NCI-H2029 treated with DMSO at 0.1 percent for 48 hours (cell line): ENCODE measurements around the gene DYRK1A.

Experiments
- DNase-seq: peaks from one replicate; lab custom pipeline; 2025; lab: John Stamatoyannopoulos, UW

Gene DYRK1A

DNA sequence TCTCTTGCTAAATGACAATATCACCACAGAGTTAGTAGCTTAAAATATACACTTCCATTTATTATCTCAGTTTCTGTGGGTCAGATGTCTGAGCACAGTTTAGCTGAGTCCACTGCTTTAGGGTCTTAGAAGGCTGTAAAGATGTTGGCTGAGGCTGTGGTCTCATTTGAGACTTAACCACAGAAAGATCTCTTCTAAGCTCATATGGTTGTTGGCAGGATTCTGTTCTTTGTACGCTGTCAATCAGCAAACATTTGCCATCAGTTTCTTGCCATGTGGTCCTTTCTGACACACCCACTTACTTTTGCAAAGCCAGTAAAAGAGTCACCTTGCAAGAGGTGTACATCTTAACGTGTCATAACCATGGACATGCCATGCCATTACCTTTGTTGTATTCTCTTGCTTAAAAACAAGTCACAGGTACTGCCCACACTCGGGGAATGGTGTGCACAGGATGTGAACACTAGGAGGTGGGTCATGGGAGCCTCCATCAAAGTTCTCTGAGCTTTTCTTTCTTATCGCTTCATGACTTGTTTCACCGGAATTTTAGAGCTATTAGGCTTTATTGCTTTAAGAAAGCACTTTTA, 18.7 kb downstream of the DYRK1A start:
- DNase-seq: no peak

DNA sequence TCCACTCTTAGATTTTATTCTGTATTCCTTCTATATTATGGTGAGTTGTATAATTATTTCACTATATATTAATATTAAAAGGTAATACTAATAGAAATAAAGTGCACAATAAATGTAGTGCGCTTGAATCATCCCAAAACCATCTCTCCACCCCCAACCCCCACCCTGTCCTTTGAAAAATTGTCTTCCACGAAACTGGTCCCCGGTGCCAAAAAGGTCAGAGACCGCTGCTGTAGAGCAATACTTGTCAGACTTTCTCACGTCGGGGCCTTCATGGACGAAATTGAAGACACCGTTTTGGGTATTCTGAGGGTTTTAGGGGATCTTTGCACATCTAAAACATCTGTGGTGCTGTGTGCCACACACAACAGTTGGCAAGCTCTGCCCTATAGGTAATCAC, 19.6 kb downstream of the DYRK1A start:
- no peak for DNase-seq

DNA sequence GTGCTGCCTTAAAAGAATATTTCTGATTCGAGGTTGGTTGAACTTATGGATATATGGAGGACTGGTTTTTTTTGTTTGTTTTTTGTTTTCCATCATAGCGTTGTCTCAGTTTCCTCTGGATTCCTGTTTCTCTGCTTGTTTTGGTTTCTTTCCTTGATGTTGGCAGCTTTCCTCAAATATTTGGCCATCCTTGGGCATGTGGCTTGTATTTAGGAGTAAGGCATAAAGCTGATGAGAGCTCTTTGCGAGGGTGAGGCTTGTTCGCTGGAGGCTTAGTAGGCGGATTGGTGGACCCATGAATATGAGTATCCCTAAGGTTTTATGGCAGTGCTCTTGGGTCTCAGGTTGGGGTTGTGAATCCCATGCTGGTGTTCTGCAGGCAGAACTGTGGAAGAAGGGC, 22.9 kb downstream of the DYRK1A start:
- DNase-seq: no peak

DNA sequence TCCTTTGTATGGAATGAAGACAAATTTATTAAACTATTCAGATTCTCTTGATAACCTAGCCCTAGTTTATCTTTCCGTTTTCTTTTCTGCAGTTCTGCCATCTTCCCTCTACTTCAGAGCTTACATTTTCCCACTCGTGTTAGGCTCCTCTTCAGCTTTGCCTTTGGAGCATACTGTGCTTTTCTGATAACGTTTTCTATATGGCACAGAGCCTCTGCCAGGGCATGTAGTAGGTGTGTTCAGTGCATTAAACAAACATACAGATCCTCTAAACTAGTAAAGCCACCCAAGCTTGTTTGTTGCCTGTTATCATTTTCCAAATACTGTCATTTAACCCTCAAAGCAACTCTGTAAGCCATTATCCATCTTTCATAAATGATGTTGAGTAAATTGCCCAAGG, 25.1 kb downstream of the DYRK1A start:
- DNase-seq: no peak

DNA sequence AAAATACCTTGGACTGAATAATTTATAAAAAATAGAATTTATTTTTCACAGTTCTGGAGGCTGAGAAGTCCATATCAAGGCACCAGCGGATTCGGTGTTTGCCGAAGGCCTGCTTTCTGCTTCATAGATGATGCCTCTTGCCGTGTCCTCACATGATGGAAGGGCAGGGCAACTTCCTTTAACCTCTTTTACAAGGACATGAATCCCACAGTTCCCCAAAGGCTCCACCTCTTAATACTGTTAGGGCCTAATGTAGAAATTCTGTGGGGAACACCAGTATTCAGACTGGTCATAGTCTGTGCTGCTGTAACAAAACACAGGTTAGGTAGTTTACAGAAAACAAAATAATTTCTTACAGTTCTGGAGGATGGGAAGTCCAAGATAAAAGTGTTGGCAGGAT, 25.9 kb downstream of the DYRK1A start:
- no peak for DNase-seq

GRCh38 chr21:37393030-37393429, 26.5 kb downstream of the DYRK1A start:
- DNase-seq: no peak

DNA sequence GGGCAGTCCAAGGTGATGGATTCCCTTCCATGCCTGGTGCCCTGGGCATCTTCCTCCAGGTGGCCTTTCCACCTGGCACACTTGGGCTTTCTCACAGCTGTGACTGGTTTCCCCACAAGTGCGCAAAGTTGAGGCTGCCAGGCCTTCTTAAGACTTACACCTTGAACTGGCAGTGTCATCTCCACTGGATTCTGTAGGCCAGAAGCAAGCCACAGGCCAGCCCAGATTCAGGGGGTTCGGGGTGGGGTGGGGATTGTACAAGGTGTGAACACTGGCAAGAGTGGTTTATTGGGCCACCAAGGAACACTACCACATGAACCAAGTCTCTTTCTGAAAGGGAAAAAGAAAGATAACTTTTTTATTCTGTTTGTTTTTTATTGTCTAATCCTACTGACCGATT, 27.2 kb downstream of the DYRK1A start:
- no peak for DNase-seq

GRCh38 chr21:37395961-37396360, 29.4 kb downstream of the DYRK1A start:
- DNase-seq: no peak

DNA sequence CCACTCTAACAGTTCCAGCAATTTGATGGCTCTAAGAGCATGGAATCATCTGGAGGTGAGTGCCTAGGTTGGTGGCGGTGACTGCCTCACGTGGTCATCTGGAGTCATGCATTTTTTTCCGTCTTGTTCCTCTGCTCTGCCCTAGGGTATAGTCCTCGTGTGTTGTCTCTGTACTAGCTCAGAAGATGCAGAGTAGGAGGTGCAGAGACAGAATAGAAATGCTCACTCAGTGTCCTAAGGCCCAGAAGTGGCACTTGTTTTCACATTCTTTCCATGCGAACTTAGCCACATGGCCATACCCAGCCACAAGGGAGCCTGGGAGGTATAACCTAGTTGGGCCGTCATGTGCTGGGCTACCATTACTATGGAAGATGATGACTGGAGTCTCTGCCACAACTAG, 30.3 kb downstream of the DYRK1A start:
- no peak for DNase-seq

GRCh38 chr21:37398697-37399096, 32.1 kb downstream of the DYRK1A start:
- no peak for DNase-seq

- no peak for DNase-seq
These were observed 35.8 kb downstream of the DYRK1A start for GRCh38 chr21:37402251-37402867.

- no peak for DNase-seq
These were observed 39.1 kb downstream of the DYRK1A start for GRCh38 chr21:37405629-37406028.

DNA sequence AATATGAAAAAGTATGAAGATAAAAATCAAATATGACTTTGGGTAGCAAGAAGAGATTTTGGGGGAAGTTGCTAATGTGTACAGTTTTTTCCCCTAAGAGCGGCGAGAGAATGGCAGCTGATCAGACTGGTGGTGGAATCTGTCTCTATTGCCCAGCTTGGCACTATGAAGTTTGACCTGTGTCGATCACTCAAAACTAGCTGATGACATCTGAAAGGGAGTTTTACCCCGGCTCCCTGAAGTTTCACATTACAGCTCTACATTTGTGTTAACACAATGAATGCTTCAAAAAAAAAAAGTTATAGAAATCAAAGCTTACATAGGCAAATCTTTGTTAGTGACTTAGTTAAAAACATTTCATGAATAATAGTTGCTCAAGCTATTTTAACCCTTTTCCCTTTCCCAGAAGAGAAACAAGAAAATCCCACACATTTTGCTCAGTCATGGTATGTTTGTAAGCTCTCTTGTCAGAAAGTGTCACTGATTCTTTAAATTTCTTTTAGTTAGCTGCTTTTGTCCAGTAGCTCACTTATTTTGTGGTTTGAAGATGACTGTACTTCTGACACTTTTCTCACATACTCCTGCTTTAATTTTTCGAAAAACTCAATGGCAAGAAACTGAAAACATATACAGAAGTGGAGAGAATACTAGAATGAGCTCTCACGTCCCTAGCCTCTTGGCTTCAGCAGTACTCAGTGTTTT, 41.3 kb downstream of the DYRK1A start:
- no peak for DNase-seq

DNA sequence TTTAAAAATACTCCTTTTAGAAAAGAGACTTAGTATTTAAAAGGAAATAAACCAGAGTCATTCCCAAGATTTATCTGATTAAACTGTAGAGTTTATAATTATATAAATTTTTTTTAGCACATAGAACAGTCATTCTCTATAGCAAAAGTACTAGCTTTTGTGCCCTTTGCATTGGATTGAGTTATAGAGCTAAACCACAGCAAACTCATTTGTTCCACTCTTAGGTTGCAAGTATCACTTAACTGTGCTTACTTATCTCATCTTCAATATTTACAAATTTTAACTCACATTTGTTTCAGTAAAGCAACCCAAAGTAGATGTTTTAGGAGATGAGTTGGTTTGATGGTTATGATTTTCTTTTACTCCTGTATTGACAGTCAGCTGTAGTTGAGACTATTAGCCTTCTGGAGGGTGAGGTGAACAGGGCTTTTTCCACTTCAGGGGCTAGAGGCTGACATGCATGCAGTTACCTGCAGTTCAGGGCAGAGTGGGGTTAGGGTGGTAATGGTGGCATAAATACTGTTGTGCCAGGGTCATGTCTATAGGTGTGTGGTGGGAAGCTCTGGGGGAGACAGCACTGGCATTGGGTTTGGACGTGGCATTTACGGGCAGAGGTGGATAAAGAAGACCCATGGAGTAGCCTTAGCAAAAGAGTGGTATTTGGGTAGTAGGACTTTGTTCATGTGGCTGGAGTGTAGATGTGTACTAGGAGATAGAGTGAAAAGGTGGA, 42.1 kb downstream of the DYRK1A start:
- no peak for DNase-seq

- DNase-seq: no peak
These were observed 44.1 kb downstream of the DYRK1A start for GRCh38 chr21:37410639-37411038.

DNA sequence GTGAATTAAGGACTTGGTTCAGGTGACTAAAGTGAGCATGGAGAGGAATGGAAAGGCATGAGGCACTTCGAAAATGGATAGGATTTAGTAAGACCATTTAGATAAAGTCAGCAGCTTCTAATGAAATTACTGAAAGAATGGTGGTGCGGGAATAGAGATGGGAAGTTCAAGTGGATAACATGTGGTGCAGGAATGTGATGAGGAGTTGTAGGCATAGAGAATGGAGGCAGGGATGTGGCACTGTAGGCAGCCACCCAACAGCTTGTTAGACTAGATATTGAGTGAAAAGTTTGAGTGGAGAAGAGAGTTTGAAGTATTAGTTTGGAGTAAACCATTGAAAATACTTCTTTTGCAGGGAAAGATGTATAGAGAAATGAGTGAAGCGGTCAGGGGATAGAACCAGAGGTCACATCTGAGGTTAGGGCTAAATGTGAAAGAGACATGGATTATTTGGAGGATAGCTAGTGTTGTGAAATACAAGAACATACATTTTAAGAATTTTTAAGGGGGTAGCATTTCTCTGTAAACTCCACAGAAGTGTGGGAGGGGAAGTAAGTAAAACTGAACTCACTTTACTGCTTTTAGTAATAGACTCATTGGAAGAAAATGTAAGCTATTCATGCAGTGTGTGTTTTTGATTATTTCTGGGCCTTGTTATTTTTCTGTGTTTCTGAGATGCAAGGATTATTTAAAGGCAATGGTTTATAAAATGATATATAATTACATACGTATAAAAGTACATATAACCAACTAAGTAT, 46.2 kb downstream of the DYRK1A start:
- no peak for DNase-seq

DNA sequence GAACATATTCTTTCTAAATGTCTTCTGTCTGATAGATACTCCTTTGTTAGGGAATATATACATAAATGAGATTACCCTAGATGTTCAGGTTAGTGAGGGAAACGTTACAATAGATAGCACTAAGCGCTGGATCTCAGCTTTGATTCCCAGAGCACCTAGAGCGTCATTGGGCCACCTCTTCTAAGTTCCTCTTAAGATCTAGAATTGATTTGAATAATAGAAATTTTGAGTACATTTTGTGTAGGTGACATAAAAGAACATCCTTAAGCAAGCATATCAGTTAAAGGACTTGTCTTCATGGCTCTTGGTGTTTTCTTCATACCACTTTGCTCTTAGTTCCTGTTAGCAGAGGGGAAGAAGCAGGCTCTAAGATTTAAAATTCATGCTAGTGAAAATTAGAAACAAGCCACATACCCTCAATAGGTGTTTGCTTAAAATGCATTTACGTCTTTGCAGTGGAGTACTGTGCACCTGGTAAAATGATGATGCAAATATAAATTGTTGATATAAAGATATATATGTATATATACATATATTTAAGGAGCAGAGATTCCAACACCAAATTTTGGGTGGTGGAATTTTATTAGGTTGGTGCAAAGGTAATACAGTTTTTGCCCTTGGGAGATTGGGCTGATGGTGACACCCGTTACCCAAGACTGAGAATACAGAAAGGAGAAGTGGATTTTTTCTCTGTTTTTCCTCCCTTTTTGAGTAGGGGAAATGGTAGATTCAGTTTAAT, 47.1 kb downstream of the DYRK1A start:
- DNase-seq: no peak

GRCh38 chr21:37414292-37415253, 48.0 kb downstream of the DYRK1A start:
- DNase-seq: no peak

DNA sequence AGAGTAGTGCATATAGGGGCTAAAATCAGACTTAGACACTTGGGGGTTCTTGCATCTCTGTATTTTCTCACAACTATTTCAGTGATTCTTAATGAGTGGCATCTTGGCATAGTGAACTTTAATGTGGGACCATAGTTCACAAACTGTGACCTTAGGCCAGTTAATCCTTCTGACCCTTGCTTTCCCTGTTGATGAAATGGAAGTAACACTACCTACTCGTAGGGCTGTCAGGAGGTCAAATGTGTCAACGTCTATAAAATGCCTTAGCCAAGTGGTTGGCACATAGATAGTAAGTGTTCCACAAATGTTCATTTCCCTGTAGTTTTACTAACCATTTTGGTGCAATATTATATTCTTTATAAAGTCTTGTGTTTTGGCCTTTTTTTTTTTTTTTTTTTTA, 49.4 kb downstream of the DYRK1A start:
- DNase-seq: no peak

DNA sequence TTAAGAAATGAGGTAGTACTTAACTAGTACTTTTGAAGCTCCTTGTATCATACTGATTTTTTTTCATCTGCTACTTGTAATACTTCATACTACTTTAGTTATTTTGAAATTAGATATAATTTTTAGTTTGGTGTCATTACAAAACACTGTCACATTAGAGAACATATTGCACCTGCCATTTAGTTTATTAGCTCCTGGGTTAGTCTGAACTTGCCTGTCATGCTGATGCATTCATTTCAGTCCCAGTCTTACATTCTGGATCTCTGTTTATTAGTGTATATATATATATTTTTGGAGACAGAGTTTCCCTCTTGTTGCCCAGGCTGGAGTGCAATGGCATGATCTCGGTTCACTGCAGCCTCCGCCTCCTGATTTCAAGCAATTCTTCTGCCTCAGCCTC, 50.3 kb downstream of the DYRK1A start:
- no peak for DNase-seq
